GM12864 (cell line): Measurements from ENCODE around the gene CPT1B.

Source experiments
- DNase-seq: peaks from one replicate; pipeline ENCODE4 v3.0.0-alpha.2; 2011; ENCODE audit warnings: low read depth
- H3K4me3 ChIP-seq: 2 replicates; pipeline ENCODE4 v1.5.1; 2011; ENCODE audit warnings: mild to moderate bottlenecking, low read depth, low read length, control low read depth
- TF ChIP-seq, protein P1 (sequence below): IDR thresholded peaks from 2 replicates; pipeline ENCODE4 v1.5.1; 2011; ENCODE audit warnings: low read depth, mild to moderate bottlenecking, moderate library complexity, low read length, control low read depth, inconsistent platforms; ENCODE audit errors: missing control alignments

CPT1B gene

GRCh38 chr22:50525104-50525857 is 52.9 kb downstream of the CPT1B start, which contains the start of gene SCO2:
TSS of gene SCO2 (minus strand) at chr22:50525598. CDS start at chr22:50524411, 1,187 bp downstream.
- TF ChIP-seq, protein P1, sequence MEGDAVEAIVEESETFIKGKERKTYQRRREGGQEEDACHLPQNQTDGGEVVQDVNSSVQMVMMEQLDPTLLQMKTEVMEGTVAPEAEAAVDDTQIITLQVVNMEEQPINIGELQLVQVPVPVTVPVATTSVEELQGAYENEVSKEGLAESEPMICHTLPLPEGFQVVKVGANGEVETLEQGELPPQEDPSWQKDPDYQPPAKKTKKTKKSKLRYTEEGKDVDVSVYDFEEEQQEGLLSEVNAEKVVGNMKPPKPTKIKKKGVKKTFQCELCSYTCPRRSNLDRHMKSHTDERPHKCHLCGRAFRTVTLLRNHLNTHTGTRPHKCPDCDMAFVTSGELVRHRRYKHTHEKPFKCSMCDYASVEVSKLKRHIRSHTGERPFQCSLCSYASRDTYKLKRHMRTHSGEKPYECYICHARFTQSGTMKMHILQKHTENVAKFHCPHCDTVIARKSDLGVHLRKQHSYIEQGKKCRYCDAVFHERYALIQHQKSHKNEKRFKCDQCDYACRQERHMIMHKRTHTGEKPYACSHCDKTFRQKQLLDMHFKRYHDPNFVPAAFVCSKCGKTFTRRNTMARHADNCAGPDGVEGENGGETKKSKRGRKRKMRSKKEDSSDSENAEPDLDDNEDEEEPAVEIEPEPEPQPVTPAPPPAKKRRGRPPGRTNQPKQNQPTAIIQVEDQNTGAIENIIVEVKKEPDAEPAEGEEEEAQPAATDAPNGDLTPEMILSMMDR = no peak
- peak within 1 kb of the TSS; percentile 60 for H3K4me3 ChIP-seq
- peak; percentile 88 for DNase-seq

GRCh38 chr22:50524676-50525103 is 53.5 kb downstream of the CPT1B start:
- TF ChIP-seq, protein P1 = no peak
- H3K4me3 ChIP-seq = peak overlapping the region; percentile 60
- no peak for DNase-seq

- no peak for DNase-seq
- peak overlapping the region; percentile 60 for H3K4me3 ChIP-seq
These were observed 54.2 kb downstream of the CPT1B start for GRCh38 chr22:50523806-50524675.

GRCh38 chr22:50523458-50523805 is 54.8 kb downstream of the CPT1B start:
- H3K4me3 ChIP-seq = no peak overlapping the region
- DNase-seq = no peak

More at GRCh38 chr22:50523806-50524675, 54.2 kb downstream of the CPT1B start:
- TF ChIP-seq, protein P1 = no peak

DNA sequence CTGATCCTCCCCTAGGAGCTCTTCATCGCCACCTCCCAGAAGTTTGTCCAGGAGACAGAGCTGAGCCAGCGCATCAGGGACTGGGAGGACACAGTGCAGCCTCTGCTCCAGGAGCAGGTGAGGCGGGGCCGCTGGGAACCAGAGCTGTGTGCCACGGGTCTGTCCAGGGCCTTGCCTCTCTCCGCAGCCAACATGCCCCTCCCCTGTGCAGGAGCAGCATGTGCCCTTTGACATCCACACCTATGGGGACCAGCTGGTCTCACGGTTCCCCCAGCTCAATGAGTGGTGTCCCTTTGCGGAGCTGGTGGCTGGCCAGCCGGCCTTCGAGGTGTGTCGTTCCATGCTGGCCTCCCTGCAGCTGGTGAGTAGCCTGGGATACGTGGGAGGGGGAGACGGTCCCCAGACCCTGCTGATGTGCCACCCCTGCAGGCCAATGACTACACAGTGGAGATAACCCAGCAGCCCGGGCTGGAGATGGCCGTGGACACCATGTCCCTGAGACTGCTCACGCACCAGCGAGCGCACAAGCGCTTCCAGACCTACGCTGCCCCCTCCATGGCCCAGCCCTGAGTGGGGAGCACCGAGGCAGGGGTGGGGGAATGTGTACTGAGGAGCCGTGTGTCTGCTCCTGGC is 55.3 kb downstream of the CPT1B start:
- TF ChIP-seq, protein P1 = no peak
- no peak for DNase-seq
- no peak overlapping the region for H3K4me3 ChIP-seq

More at GRCh38 chr22:50523458-50523805, 54.8 kb downstream of the CPT1B start:
- TF ChIP-seq, protein P1 = no peak

DNA sequence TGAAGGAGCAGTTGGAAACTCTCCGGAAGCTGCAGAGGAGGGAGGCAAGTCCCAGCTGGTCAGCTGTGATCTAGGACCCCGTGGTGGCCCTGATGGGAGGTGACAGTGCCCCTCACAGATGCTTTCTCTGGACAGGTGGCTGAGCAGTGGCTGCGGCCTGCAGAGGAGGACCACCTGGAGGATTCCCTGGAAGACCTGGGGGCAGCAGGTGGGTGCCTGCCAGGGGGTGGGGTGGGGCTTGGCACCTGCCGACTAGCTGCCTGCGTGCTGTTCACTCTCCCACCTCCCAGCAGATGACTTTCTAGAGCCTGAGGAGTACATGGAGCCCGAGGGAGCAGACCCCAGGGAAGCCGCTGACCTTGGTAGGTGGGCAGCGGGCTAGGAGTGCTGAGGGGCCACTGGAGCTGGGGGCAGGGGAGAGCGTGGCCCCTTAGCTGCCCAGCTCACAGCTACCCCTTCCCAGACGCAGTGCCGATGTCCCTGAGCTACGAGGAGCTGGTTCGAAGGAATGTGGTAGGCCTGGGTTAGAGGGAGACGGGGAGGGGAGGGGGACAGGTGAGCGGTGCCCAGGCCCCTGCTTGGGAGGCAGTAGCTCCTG is 55.9 kb downstream of the CPT1B start:
- H3K4me3 ChIP-seq = no peak overlapping the region
- no peak for DNase-seq

More for the DNA sequence above, 55.9 kb downstream of the CPT1B start:
- TF ChIP-seq, protein P1 = no peak
